ENCODE results near the gene MTOR.

GRCh38 chr1:11156441-11156840 is 105.9 kb downstream of the MTOR start:
- TF ChIP-seq POLR2AphosphoS5 (IDR thresholded peaks at IDR 0.05) = no peak
- TF ChIP-seq CTCF (IDR thresholded peaks at IDR 0.05) = no peak
- no peak for TF ChIP-seq POLR2A (IDR thresholded peaks at IDR 0.05)

Measured in suprapubic skin (tissue), 4 donors.